Hepatocyte (in vitro differentiated cells): Measurements from ENCODE around the gene PACRG.

ENCODE experiments used
- CTCF ChIP-seq: fragments of 200-600 bp; sonication (generic); IDR thresholded peaks from 2 replicates; pipeline ENCODE4 v1.5.1; 2016; ENCODE audit warnings: antibody characterized with exemption, mild to moderate bottlenecking; ENCODE audit not compliant: poor library complexity
- EZH2 ChIP-seq: fragments of 200-600 bp; sonication (generic); IDR thresholded peaks from 2 replicates; pipeline ENCODE4 v1.6.1; 2016; ENCODE audit warnings: antibody characterized with exemption, mild to moderate bottlenecking, borderline replicate concordance
- EZH2phosphoT487 ChIP-seq: fragments of 200-600 bp; sonication (generic); IDR thresholded peaks from one replicate; pipeline ENCODE4 v1.6.1; 2018; ENCODE audit warnings: antibody characterized with exemption, mild to moderate bottlenecking, low read depth, moderate library complexity; ENCODE audit not compliant: unreplicated experiment, severe bottlenecking

GRCh38 chr6:162710936-162711335 lies 16.8 kb upstream of the PACRG start:
- no peak for TF ChIP-seq CTCF
- TF ChIP-seq EZH2phosphoT487 = no peak
- no peak for TF ChIP-seq EZH2
